Medulla oblongata (tissue), 1 donor: Measurements from ENCODE around the gene STARD10.
A peak's percentile ranks its signal among the peaks of the same experiment; 100 is the strongest.
"Not testable (repeated sequence)": the region's sequence is repeated elsewhere in the genome, so short reads cannot be mapped to it uniquely, and the experiment has no call there.

Source experiments
- DNase-seq: peaks from one replicate; pipeline ENCODE4 v3.0.0-alpha.2; 2015; ENCODE audit errors: extremely low spot score

The STARD10 gene, protein sequence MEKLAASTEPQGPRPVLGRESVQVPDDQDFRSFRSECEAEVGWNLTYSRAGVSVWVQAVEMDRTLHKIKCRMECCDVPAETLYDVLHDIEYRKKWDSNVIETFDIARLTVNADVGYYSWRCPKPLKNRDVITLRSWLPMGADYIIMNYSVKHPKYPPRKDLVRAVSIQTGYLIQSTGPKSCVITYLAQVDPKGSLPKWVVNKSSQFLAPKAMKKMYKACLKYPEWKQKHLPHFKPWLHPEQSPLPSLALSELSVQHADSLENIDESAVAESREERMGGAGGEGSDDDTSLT

DNA sequence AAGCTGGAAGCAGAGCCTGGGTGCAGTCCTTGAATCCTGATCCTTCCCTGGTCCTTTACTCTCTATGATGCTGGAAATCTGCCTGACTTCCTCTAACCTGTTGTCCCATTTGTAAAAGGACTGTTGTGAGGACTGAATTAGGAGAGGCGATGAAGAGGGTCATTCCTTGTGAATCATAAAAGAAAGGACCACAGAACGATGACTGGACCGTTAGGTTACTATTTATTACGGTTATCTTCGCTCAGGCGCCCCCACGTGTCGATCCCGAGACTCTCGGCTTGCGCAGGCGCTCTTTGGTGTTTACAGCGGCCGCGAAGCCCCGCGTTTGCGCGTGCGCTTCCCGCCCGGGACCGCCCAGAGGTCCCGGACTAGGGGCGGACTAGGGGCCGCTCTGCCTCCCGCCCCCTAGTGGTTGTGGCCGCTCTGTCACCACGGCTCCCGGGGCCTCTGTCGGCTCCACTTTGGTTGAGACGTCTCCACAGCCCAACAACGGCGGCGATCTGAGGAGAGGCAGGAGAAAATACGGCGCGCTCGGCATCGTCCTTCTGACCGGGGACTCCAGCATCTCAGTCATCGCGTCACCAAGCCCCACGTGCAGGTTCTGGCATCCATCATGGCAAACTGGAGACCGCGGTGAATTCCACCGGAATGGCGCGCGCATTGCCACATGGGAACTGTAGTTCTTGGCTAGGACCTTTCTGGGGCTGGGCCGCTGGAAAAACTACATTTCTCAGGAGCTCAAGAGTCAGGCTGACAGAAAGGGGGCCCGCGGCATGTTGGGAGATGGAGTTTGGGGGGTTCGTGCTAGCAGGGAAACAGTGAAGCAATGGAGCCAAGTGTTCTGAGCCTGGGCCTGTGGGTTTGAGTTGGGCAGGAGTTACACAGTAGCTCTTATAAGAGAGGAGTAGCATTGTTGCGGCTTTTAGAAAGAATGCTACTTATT, at the start of gene STARD10:
TSS of gene STARD10 (minus strand) at position 623 of the 943 bp plus-strand sequence. CDS start 12,866 bp downstream, outside the sequence.
- peak; percentile 98 for DNase-seq

DNA sequence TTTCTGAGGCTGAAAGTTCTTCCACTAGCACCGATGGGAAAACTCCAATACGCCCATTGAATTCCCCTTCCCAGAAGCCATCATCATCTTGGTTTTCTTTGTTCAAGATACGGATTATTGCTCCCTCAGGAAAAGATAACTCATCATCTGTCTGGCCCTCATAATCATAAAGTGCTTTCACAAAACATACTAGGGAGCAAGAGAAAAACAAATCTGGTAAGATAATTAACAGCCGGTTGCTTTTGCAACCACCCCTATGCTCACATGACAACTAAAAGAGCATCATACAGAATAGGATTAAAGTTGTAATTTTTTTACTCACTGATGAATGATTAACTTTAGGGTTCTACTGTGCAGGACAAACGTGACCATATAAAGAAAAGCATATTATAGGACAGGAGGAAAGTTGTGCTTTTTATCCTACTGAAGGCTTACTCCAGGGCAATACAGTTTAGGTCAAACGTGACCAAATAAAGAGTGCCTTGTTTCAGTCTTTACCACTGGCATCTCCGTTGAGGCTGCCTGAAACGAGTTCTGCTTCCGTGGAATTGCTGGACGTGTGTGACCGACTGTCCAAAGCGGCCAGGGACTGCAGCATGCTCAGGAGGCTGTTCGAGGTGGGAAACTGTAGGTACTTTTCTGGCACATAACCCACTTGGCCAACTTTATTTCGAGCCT, 48.9 kb upstream of the STARD10 start:
- no peak for DNase-seq

DNA sequence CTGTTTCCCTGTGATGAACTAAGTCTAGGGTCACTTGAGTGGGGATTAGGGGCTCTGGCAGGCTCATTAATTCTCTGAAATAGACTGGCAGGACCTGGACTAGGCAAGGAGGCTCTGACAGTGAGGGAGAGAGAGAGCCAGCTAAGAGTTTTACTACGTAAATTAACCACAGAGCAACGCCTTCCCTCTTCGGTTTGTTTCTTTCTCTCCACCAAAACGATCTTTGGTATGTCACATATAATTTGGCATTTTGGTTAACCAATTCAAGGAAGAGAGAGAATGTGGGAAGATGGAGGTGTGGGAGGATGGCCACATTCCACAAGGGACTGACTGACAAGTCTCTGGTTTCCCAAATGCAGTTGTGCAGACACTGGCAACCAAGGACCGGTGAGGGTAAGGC, 48.3 kb upstream of the STARD10 start:
- DNase-seq: no peak

DNA sequence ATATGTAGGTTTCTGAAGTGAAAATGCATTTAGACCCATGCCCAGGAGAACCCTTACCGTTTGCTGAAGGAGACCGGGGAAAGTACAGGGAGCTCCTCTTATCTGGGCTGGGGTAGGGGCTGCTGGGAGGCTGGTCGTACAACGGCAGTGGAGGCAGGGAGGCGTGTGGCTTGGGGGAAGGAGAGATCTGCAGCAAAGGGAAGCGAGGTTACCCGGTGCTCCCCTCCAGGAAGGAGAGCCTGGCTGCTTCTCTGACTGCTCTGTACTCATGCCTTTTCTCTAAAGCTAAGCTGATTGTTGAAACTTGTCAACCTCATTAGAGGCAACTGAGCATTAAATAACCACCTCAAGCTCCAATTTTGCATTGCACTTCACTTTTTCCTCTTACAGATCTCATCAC, 47.5 kb upstream of the STARD10 start:
- DNase-seq: no peak

DNA sequence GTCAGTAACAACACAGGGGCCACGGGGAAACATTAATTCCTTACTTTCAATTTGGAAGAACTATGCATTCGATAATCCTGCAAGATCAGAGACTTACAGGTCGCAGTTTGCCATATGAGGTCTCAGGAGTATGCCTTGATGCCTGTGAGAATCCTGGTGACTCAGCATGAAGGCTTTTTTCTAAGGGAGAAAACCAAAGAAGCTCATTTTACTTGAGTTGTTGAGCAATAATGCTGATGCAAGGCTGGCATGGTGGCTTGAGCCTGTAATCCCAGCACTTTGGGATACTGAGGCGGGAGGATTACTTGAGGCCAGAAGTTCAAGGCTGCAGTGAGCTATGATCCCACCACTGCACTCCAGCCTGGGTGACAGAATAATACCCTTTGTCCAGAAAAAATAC, 46.9 kb upstream of the STARD10 start:
- DNase-seq: no peak

DNA sequence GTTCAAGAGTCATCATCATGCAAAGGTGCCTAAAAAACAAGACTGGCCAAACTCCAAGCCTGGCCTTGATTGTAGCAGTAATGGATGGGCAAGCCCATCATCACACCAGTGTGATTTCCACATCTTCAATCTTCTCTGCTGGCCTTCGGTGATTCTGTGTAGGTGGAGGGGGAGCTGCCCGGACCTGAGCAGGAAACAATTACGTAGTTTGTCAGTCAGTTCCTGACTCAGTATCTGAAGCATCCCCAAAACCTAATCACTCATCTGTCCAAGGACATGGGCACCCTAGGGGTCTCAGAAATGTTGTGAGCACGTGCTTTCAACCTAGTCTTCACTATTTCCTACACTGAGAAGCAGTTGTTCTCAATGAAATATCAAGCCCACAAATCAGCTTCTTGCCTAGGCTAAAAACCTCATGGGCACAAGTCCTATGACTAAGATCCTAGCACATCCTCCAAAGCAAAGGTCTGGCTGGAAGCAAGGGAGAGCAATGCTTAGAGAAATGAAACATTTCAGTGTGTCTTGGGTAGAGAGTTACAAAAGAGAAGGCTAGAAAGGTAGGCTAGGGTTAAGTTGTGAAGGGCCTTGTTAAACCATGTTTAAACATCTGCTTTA, 45.0 kb upstream of the STARD10 start:
- DNase-seq: no peak

DNA sequence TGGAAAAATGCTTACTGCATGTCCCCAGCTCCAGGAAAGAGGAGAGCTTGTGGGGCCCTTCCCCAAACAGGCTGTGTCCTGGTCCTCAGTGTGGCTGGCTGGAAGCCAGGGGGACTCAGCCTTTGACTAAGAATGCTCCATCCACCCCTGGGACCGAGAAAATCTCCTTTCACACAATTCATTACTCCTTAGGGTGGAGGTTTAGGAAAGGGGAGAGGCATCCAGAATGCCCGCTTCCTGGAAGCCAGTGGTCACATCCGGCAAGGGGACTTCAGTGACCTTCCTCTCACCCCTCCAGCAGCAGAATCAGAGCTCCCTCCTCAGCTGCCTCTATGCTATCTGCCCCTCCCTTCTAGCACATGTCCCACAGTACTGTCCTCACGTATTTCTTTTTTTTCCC, 42.3 kb upstream of the STARD10 start:
- DNase-seq: no peak

DNA sequence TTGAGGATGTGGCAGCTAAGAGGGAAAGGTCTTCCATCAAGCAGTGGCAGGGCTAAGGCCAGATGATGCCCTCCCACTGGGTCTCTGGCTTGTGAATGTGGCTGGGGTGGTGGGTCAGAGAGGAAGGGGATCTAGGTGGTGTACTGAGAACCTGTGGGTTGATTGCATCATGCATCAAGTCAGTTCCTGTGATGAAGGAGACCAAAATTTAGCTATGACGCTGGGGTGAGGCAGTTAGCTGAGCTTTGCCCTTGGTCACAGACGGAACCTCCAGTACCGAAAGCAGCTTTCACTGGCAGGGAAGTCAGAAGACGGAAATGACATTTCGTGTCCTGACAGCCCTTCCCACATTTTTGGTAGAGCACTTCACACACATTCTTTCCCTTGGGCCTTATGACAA, 41.1 kb upstream of the STARD10 start:
- DNase-seq: no peak

DNA sequence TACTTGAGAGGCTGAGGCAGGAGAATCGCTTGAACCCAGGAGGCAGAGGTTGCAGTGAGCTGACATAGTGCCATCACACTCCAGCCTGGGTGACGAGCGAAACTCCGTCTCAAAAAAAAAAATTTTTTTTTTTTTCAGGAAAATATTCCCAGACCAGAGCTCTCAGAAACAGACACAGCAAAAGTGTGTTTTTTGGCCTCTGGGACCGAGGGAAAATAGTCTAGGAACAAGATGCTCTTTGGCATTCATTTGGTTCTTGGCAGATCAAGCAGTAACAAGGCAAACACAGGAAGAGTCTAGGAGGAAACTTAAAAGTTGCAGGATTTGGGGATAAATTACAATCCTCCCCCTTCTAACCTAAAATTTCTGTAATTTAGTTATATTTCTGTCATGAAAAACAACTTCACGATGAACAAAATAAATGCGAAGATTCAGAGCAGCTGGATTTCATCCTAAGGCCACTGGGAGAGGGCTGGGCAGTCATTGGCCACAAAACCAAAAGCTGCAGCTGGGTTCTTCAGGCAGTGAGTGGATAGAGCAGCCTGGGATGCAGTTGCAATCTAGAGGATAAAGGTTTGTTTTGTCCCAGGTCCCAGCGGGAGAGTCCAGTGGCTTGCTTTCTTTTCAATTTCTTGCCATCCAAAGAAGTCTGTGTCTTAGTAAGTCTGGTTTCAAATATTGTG, 40.1 kb upstream of the STARD10 start:
- DNase-seq: peak; percentile 65

DNA sequence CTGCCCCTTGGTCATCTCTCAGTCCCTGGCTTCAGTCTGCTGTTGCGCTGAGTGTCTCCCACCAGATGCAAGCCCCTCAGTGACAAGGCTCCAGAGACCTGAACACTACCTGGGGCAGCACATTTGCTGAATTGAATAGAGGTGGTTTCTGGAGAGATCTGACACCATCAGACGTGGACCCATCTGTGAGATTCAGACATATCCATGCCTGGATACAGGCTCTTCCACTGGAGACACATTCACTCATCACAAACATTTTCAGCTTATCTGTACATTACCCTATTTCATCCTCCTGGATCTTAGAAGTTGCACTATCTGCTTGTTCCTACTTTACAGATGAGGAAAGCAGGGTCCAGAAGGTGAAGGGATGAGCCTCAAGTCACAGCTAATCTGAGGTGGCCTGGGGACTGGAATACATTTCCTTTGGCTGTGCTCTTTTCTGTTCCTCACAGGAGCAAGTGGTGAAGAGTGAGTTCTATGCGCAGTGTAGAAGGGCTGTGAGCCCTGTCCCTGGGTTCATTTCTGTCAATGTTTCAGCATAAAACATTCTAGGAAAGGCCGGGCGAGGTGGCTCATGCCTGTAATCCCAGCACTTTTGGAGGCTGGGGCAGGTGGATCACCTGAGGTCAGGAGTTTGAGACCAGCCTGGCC, 39.4 kb upstream of the STARD10 start:
- DNase-seq: no peak

DNA sequence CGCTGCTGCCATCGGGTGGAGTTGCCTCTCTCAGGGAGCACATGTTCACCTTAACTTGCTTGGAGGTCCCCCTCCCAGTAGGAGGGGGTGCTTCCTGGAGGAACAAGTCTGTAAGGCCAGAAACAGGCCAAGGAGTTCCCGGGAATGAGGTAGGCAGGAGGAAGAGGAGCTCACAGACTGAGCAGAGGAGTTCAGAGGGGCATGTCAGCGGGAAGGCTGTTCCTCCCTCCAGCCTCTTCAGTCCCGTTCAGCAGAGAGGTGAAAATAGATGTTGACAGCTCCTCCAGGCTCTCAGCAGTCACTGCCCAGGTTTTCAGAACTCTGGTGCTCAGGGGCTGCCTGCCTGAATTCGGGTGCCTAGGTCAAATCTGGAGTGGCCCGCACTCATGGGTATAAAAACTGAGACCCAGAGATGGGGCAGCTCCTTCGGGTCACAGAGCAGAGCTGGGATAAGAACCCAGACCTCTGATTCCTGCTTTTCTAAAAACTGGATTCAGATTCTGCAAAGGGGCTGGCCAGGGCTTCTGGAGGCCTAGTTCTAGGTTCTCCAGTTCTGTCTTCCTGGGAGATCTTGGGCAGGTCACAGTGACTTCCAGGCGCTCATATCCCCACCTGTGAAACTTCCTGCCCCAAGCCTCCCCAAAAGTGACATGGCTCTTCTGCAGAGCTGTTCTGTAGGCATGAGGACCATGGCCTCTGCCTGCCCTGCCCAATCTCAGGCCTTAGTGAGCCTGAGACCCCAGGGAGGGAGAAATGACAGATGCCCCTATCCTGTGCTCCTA, 38.6 kb upstream of the STARD10 start:
- no peak for DNase-seq

DNA sequence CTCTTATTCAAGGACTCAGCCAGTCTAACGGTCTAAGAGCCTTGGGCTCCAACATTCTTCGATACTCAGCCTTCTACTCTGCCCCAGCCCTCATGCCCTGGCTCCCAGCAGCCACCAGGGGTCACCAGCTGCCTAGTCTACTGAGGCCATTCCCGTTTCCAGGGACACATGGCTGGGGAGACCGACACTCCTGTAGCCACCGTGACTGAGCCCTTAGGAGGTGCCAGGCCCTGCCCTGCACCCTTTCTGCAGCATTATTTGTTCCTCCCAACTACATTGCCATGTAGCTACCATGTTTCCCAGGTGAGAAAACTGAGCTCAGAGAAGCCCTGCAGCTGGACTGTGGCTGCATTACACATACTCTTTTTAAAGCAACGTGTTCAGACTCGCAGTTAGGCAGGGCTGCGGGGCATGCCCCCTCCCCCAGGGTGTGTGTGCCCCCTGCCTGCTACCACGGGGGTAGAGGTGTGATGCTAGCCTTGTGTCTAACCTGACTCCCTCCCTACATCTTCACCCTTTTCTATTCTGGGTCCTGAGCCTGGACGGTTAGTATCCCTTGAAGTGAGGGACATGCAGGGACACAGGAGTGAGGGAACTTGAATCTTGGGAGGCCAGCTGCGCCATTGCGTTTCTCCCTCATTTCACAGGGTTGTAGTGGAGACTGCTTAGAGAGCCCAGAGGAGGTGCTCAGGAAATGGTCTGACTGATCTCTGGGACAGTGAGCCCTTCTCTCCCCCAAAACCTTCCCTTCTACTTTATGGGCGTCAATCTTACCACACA, 37.9 kb upstream of the STARD10 start:
- DNase-seq: peak; percentile 94

DNA sequence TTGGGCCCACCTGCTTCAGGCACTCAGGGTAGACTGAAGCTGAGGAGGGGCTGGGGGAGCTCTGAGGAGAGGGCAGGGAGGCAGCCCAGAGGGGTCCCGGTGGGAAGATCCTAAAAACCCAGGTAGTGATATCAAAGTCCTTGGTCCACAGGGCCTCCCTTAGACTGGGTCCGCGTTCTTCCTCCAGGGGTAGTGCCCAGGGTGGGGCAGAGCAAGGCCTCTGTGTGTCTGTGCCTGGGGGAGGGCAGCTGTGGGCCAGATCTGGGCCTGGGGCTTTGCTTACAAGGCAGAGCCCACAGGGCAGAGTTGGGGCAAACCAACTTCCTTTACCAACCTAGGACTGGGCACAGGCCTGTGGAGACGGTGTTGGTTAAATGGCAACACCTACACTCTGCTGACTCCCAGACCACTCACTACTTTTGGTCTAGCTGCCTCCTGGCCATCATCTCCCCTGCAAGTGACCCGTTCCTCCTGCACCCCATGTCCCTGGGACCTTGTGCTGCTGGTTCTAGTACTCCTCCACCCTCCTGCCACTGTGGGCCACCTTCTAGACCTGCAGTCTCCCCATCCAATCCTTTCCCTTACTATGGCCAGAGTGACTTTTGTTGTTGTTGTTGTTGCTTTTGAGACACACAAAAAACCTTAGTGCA, 36.2 kb upstream of the STARD10 start:
- no peak for DNase-seq

DNA sequence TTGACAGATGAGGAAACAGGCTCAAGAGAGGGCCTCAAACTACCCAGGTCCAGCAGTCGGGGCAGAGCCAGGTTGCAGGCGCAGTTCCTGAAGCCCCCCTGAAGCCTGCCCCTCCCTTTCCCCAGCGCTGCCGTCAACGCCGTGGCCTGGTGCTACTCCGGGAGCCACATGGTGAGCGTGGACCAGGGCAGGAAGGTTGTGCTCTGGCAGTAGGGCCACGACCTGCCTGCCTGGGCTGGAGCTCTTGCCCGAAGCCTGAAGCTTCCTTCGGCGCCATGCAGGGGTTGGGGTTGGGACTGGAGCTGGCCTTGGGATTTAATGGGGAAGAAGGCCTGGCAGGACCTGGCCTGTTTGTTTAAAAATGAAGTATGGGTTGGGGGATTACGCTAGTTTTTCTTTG, 35.3 kb upstream of the STARD10 start:
- no peak for DNase-seq

DNA sequence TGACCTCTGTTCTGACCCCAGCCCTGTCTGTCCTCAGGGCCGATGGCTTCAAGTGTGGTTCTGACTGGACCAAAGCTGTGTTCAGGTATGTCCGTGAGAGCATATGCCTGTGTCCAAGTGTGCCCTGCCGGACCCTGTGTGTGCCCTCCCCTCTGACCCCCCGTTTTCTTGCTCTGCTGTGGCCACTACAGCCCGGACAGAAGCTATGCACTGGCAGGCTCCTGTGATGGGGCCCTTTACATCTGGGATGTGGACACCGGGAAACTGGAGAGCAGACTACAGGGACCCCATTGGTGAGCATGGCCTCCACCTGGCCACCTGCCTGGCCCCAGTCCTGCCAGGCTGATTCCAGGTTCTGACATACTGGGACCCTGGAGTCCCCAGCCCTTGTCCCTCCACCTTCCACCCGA, 34.9 kb upstream of the STARD10 start:
- DNase-seq: no peak

DNA sequence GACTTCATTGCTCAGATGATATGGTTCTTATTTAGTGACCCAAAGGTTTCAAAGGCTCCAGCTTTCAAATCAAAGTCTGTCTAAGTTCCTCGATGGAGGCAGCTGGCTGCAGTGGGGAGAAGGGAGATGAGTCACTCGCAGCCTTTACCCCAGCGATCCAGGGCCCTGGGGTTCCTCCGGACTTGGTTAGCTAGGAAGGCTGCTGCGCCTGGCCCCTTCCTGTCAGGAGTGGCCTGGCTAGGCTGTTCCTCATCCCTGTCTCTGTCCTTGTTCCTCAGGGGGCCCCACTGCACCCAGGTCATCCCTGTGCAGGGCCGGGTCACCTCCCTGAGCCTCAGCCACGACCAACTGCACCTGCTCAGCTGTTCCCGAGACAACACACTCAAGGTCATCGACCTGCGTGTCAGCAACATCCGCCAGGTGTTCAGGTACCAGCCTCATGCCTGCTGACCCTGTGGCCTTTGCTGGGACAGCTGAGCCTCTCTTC, 34.3 kb upstream of the STARD10 start:
- DNase-seq: no peak

DNA sequence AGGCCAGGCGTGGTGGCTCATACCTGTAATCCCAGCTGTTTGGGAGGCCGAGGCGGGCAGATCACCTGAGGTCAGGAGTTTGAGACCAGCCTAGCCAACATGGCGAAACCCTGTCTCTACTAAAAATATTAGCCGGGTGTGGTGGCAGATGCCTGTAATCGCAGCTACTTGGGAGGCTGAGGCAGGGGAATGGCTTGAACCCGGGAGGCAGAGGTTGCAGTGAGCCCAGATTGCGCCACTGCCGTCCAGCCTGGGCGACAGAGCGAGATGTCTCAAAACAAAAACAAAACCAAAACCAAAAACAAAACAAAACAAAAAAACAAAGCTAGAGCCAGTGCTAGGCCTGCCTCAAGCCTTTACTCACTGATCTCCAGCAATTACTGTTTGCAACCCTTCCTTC, 33.8 kb upstream of the STARD10 start:
- not testable (repeated sequence) for DNase-seq

DNA sequence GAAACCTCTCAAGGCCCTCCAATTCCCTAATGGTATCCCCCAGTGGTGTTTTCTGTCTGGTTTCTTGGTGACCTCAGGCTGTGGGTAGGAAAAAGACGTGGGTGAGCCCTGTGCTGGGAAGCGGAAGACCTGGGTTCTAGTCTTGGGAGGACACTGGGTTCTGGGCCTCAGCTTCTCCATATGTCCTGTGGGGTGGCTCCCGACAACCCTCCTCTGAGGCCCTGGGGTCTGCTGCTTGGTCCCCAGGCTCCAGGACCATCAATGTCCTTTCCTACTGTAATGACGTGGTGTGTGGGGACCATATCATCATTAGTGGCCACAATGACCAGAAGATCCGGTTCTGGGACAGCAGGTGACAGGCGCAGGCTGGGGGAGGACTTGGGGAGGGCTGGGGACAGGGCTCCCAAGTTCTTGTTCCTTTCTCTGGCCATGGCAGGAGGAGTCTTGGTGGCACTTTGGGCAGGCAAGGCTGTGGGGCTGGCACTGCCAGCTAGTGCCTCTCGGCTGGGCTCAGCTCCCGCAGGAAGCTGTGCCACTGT, 33.2 kb upstream of the STARD10 start:
- no peak for DNase-seq
